ENCODE measurements around the gene LRFN3. TPM values are rescaled to one million over a fixed set of nuclear protein-coding genes. Genes with fewer than 3 reads are reported as not detected.

LRFN3 gene
- total and polyA plus RNA-seq, 10 donors, result 0.76 to 18.2 (median 9.1) TPM

GRCh38 chr19:35940078-35940775 is 4.1 kb downstream of the LRFN3 start:
- H3K9me3 ChIP-seq, result no peaks in the 10 kb centered on the region
- DNase-seq, result no peak
- H3K27ac ChIP-seq, result no peak overlapping the region
- peaks cover 6 to 42% (median 27%) of the 10 kb centered on the region in 6 donors for H3K4me1 ChIP-seq
- H3K4me3 ChIP-seq, result no peak overlapping the region
- intact Hi-C loops (cut with DNase I; ENCODE audit: low total_unique reads), result no loop called here
- no peak for TF ChIP-seq POLR2AphosphoS5 (IDR thresholded peaks at IDR 0.05)
- TF ChIP-seq CTCF (IDR thresholded peaks at IDR 0.05 in 8 of 11, conservative IDR thresholded peaks at IDR 0.05 in 3 of 11), result no peak
- no peak for TF ChIP-seq POLR2A (IDR thresholded peaks at IDR 0.05)
- peaks cover 0 to 64% (median 21%) of the 10 kb centered on the region in 6 donors for H3K36me3 ChIP-seq
- WGBS, 5 donors, result 93 to 96% (median 95%) methylated on average over 32 to 51 of the region's 51 CpGs
- peaks cover 0 to 26% (median 0%) of the 10 kb centered on the region in 7 donors for H3K27me3 ChIP-seq (replicated peaks in 1 of 7)

- H3K9me3 ChIP-seq, result no peaks in the 10 kb centered on the region
- H3K27ac ChIP-seq, result no peak overlapping the region
- no peak overlapping the region for H3K4me3 ChIP-seq
- WGBS, 5 donors, result 67 to 91% (median 75%) methylated on average over 4 of the region's 4 CpGs
- intact Hi-C loops (cut with DNase I; ENCODE audit: low total_unique reads), result no loop called here
- TF ChIP-seq POLR2AphosphoS5 (IDR thresholded peaks at IDR 0.05), result no peak
- H3K4me1 ChIP-seq, result peaks cover under 1 to 36% (median 21%) of the 10 kb centered on the region in 6 donors
- H3K27me3 ChIP-seq (replicated peaks in 1 of 7), result peaks cover 0 to 20% (median 0%) of the 10 kb centered on the region in 7 donors
- DNase-seq, result no peak
- peaks cover 0 to 64% (median 21%) of the 10 kb centered on the region in 6 donors for H3K36me3 ChIP-seq
These were observed 4.7 kb downstream of the LRFN3 start for GRCh38 chr19:35940839-35941238.

GRCh38 chr19:35942235-35942634 is 6.1 kb downstream of the LRFN3 start:
- no peak for TF ChIP-seq POLR2A (IDR thresholded peaks at IDR 0.05)
- 90 to 100% (median 94%) methylated on average over 3 of the region's 3 CpGs; no CpG with 5 or more reads in 1 of the 5 donors for WGBS, 5 donors
- no peak for DNase-seq
- peaks cover 0 to 64% (median 21%) of the 10 kb centered on the region in 6 donors for H3K36me3 ChIP-seq
- no peak overlapping the region for H3K4me3 ChIP-seq
- no peak overlapping the region for H3K27ac ChIP-seq
- peaks cover 0 to 27% (median 13%) of the 10 kb centered on the region in 6 donors for H3K4me1 ChIP-seq
- intact Hi-C loops (cut with DNase I; ENCODE audit: low total_unique reads), result no loop called here
- peaks cover 0 to 6% (median 0%) of the 10 kb centered on the region in 7 donors for H3K27me3 ChIP-seq (replicated peaks in 1 of 7)
- H3K9me3 ChIP-seq, result no peaks in the 10 kb centered on the region

GRCh38 chr19:35943321-35944301 is 7.4 kb downstream of the LRFN3 start:
- no peak overlapping the region for H3K27ac ChIP-seq
- H3K4me1 ChIP-seq, result peaks cover 0 to 16% (median 4%) of the 10 kb centered on the region in 6 donors
- WGBS, 5 donors, result 81 to 86% (median 85%) methylated on average over 9 of the region's 9 CpGs
- intact Hi-C loops (cut with DNase I; ENCODE audit: low total_unique reads), result no loop called here
- peaks cover 0 to 64% (median 21%) of the 10 kb centered on the region in 6 donors for H3K36me3 ChIP-seq
- H3K4me3 ChIP-seq, result no peak overlapping the region
- DNase-seq, result no peak
- no peak for TF ChIP-seq CTCF (IDR thresholded peaks at IDR 0.05 in 8 of 11, conservative IDR thresholded peaks at IDR 0.05 in 3 of 11)
- TF ChIP-seq POLR2A (IDR thresholded peaks at IDR 0.05), result no peak
- no peak for TF ChIP-seq POLR2AphosphoS5 (IDR thresholded peaks at IDR 0.05)
- H3K9me3 ChIP-seq, result no peaks in the 10 kb centered on the region
- H3K27me3 ChIP-seq (replicated peaks in 1 of 7), result no peaks in the 10 kb centered on the region
